B cell (primary cell): ENCODE data around the gene GPI.

Experiments used
- CTCF ChIP-seq: fragments of 200-600 bp; IDR thresholded peaks from one replicate; pipeline ENCODE4 v1.8.0; 2022; ENCODE audit warnings: antibody characterized with exemption, mild to moderate bottlenecking
- EZH2 ChIP-seq: IDR thresholded peaks from 2 replicates; pipeline ENCODE4 v1.6.1; 2012; ENCODE audit warnings: borderline replicate concordance, low read depth, mild to moderate bottlenecking, moderate library complexity, low read length; ENCODE audit not compliant: insufficient read depth, poor library complexity, severe bottlenecking

GRCh38 chr19:34386645-34387445 is 21.8 kb downstream of the GPI start:
- TF ChIP-seq CTCF: no peak
- no peak for TF ChIP-seq EZH2
